Fibroblast of lung (primary cell): ENCODE measurements around the gene GMEB1.
"Not testable (repeated sequence)": the region's sequence is repeated elsewhere in the genome, so short reads cannot be mapped to it uniquely, and the experiment has no call there.

Experiments used
- CTCF ChIP-seq, 2 donors: IDR thresholded peaks in 1 of 2; conservative IDR thresholded peaks in 1 of 2; 1 replicate in 1 of 2; 2 replicates in 1 of 2; pipeline ENCODE4 v1.5.1; 2011 to 2012; ENCODE audit warnings: low read length in 2 of 2, control low read depth in 1 of 2, inconsistent platforms in 1 of 2, low read depth in 1 of 2, mild to moderate bottlenecking in 1 of 2
- EZH2 ChIP-seq: IDR thresholded peaks from 2 replicates; pipeline ENCODE4 v1.5.1; 2012; ENCODE audit warnings: low read length, control low read depth, mild to moderate bottlenecking; ENCODE audit errors: missing control alignments

DNA sequence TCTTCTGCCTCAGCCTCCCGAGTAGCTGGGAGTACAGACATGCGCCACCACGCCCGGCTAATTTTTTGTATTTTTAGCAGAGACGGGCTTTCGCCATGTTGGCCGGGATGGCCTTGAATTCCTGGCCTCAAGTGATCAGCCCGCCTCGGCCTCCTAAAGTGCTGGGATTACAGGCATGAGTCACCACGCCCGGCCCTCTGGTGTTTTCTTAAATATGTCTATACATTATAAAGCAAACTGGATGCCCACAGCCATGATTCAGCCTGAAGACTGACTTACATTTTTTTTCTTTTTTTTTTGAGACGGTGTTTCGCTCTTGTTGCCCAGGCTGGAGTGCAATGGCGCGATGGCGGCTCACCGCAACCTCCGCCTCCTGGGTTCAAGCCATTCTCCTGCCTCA lies 53.3 kb downstream of the GMEB1 start:
- not testable (repeated sequence) for TF ChIP-seq CTCF (conservative IDR thresholded peaks at IDR 0.05 in 1 of 2, IDR thresholded peaks at IDR 0.05 in 1 of 2; ENCODE audit: low read depth in 1 of 2, low read length in 2 of 2); EZH2
